ENCODE results near the gene GLIS1. TPM values are rescaled to one million over a fixed set of nuclear protein-coding genes. Genes with fewer than 3 reads are reported as not detected.

GLIS1 gene
- total RNA-seq, 4 donors from 2014 or later = 0.16 to 0.27 TPM; not detected in 2

GRCh38 chr1:53717025-53717804, 21.7 kb downstream of the GLIS1 start:
- no peak for ATAC-seq

DNA sequence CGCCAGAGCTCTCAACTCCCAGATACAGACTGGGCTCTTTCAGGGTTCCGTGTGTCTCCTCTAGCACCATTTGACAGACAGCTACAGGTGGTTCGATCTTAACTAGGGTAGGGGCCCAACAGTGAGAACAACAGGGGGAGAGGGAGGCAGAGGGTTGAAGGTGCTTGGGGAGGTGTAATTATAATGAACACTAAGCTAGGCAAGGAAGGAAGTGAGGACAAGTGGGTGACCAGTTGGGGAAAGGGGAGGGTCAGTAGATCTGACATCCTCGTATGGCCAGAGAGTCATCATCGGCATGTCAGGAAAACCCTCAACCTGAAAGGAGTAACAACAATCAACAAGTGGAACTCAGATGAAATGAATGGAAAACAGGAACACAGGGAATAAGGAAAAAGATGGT, 22.8 kb downstream of the GLIS1 start:
- WGBS, 2 donors (ENCODE audit: low coverage in 1 of 2) = 63 to 73% methylated on average over 2 to 3 of the region's 5 CpGs
- Histone ChIP-seq H3K27me3 (peaks cover 19% of the 10 kb centered on the region), H3K36me3 (no peaks in the 10 kb centered on the region), H3K4me1 (no peaks in the 10 kb centered on the region), H3K9me3 (no peaks in the 10 kb centered on the region), H3K27ac (no peak overlapping the region), H3K4me3 (no peak overlapping the region)
- no peak for ATAC-seq
- TF ChIP-seq POLR2AphosphoS5 (IDR thresholded peaks at IDR 0.05) (no peak), EP300 (IDR thresholded peaks at IDR 0.05) (no peak), CTCF (IDR thresholded peaks at IDR 0.05) (no peak), POLR2A (IDR thresholded peaks at IDR 0.05) (no peak)

More at GRCh38 chr1:53717025-53717804, 21.7 kb downstream of the GLIS1 start:
- 77 to 80% methylated on average over 6 of the region's 6 CpGs for WGBS, 2 donors (ENCODE audit: low coverage in 1 of 2)
- Histone ChIP-seq H3K27ac (no peak overlapping the region), H3K4me3 (no peak overlapping the region), H3K4me1 (no peaks in the 10 kb centered on the region), H3K27me3 (peaks cover 19% of the 10 kb centered on the region), H3K9me3 (no peaks in the 10 kb centered on the region), H3K36me3 (no peaks in the 10 kb centered on the region)
- TF ChIP-seq CTCF (IDR thresholded peaks at IDR 0.05) (no peak), EP300 (IDR thresholded peaks at IDR 0.05) (no peak), POLR2A (IDR thresholded peaks at IDR 0.05) (no peak)

- Histone ChIP-seq H3K36me3 (no peaks in the 10 kb centered on the region), H3K27ac (no peak overlapping the region), H3K4me1 (no peaks in the 10 kb centered on the region), H3K9me3 (no peaks in the 10 kb centered on the region), H3K27me3 (peaks cover 19% of the 10 kb centered on the region), H3K4me3 (no peak overlapping the region)
- 53 to 71% methylated on average over 5 to 8 of the region's 11 CpGs for WGBS, 2 donors (ENCODE audit: low coverage in 1 of 2)
- TF ChIP-seq POLR2AphosphoS5 (IDR thresholded peaks at IDR 0.05) = no peak
- no peak for TF ChIP-seq POLR2A (IDR thresholded peaks at IDR 0.05)
- TF ChIP-seq EP300 (IDR thresholded peaks at IDR 0.05) = no peak
- TF ChIP-seq CTCF (IDR thresholded peaks at IDR 0.05) = no peak
- ATAC-seq = no peak
Measured at GRCh38 chr1:53715478-53715877, 23.5 kb downstream of the GLIS1 start.

GRCh38 chr1:53712276-53712675, 26.7 kb downstream of the GLIS1 start:
- H3K27me3 ChIP-seq = peaks cover 28% of the 10 kb centered on the region
- no peak overlapping the region for H3K27ac ChIP-seq
- H3K4me3 ChIP-seq = no peak overlapping the region
- H3K4me1 ChIP-seq = no peaks in the 10 kb centered on the region
- no peak for TF ChIP-seq CTCF (IDR thresholded peaks at IDR 0.05)
- no peak for TF ChIP-seq POLR2A (IDR thresholded peaks at IDR 0.05)
- TF ChIP-seq EP300 (IDR thresholded peaks at IDR 0.05) = no peak
- no peak for TF ChIP-seq POLR2AphosphoS5 (IDR thresholded peaks at IDR 0.05)
- no peaks in the 10 kb centered on the region for H3K9me3 ChIP-seq
- H3K36me3 ChIP-seq = no peaks in the 10 kb centered on the region
- no peak for ATAC-seq
- WGBS, 2 donors (ENCODE audit: low coverage in 1 of 2) = no CpG with 5 or more reads among the region's 2 CpGs

- Histone ChIP-seq H3K4me3 (no peak overlapping the region), H3K27me3 (peaks cover 24% of the 10 kb centered on the region), H3K4me1 (no peaks in the 10 kb centered on the region), H3K27ac (no peak overlapping the region), H3K9me3 (no peaks in the 10 kb centered on the region), H3K36me3 (no peaks in the 10 kb centered on the region)
- ATAC-seq = peak; percentile 13
- 85% methylated on average over 4 of the region's 8 CpGs; no CpG with 5 or more reads in 1 of the 2 donors for WGBS, 2 donors (ENCODE audit: low coverage in 1 of 2)
- TF ChIP-seq EP300 (IDR thresholded peaks at IDR 0.05) (no peak), CTCF (IDR thresholded peaks at IDR 0.05) (no peak), POLR2AphosphoS5 (IDR thresholded peaks at IDR 0.05) (no peak), POLR2A (IDR thresholded peaks at IDR 0.05) (no peak)
Measured at GRCh38 chr1:53710584-53710983, 28.4 kb downstream of the GLIS1 start.
